HG03442 (cell line): Measurements from ENCODE around the gene ITPR3.

ENCODE experiments used
- ATAC-seq: cut with Tn5 transposase; IDR thresholded peaks from one replicate; pipeline ENCODE4 v1.9.1; 2021; ENCODE audit warnings: mild to moderate bottlenecking, moderate library complexity; ENCODE audit not compliant: unreplicated experiment

The ITPR3 gene

DNA sequence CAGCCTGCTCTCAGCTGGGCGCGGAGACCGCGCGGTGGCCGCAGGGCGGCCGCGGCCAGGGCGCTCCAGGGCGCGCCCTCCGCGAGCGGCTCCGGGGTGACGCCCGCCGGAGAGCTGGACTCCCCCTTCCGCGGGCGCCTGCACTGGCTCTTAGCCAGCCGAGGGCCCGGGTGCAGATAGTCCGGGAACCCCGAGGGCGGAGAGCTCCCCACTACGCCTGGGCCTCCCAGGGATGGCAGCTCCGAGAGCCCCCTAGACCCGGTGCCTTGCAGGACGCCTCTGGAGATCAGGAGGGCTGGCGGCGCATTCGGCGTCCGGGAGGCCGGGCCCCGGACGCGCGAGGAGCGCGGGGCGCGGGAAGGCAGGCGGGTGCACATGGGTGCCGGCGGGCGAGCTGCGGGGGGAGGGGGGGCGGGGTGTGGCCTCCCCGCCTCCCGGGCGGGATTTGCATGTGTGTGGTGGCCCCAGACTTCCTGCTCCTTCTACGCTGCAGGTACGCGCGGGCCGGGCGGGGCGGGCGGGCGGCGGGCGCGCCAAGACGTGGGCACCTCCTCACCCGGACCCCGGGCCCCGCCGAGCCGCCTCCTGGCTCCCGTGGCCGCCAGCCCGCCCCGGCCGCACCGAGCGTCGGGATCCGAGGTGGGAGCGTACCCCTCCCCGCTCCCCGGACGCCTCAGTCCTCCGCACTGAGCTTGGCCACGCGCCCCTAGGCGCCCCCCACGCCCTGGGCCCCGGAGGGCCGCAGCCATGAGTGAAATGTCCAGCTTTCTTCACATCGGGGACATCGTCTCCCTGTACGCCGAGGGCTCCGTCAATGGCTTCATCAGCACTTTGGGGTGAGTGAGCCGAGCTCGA, at the start of gene ITPR3:
Gene ITPR3, plus strand, starts transcription at position 467 of the 855 bp plus-strand sequence. Its CDS starts 281 bp downstream, at position 748.
- ATAC-seq: peak; percentile 62

DNA sequence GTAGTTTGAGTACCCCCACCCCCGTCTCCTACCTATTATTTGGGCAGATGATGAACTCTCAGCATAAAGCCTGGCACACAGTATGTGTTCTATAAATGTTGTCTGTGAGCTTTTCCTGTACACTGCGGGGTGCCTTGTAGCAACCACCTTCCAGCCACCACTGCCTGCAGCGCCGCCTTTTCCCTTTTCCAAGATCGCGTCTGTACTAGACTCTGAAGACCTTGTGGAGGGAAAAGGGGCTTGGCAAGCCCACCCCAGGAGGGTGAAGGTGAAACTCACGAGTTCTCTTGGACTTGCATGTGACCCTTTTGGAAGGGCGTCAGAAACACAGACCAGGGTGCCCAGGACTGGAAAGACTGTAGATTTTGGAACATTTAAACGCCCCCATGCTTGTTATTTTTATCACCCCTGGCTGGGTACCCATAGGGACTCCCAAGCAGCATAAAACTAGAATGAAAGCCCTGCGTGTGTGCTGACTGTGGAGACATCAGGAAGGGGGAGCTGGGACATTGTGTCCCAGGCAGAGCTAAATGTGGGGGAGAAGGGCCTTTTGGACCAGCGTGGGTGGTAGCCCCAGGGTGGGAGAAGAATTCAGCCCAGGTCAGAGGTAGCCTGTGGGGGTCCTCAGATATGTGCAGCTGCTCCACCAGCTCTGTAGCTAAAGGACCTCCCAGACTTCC, 49.3 kb upstream of the ITPR3 start:
- no peak for ATAC-seq

DNA sequence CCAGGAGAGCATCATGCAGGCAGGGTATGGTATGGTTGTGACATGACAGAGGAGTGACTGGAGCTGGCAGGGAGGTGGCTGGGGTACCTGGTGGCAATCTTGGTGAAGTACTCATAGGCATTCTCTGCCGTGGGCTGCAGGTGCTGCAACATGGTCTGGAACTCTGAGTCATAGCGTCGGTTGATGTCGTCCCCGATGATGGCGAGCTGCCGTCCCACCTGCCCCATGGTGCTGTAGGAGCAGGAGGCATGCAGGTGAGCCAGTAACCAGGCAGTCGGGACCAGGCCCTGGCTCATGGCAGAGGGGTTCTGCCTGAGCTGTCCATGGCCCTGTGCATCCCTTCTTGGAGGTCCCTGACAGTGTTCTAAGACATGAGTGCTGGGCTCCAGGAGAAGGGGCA, 45.9 kb upstream of the ITPR3 start:
- no peak for ATAC-seq

DNA sequence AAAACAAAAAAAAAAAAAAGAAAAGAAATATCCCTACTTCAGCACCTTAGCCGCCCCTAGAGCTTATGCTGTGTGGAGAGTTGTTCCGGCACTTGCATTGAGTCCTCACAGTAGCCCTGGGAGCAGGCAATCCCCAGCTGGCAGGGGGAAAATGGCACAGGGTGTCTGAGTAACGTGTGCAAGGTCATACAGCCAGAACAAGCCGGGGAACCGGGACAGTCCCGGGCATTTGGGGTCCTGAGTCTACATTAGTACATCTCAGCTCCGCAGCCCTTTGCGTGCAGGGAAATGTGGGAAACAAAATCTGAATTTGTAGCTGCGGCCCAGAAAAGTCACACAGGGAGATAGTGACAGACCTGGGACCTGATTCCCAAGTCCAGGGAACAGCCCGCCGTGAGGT, 44.5 kb upstream of the ITPR3 start:
- no peak for ATAC-seq

DNA sequence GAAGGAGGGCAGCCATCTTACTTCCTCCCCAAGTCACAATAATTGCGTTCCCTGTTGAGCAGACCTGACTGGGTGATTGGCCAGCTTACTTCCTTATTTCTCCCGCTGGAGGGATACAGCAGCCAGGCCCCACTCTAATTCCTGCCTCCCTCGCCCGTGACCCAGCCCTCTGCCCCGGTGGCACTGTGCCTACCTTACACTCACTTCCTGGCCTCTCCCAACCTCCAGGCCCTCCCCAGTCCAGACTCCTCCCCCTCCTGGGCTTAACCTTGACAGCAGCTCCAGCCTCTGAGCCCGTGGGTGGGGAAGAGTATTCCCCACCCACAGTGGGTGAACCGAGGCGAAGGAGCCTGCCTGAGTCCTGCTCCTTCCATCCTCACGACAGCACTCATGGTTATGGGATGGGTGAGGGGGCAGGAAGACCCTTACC, 44.0 kb upstream of the ITPR3 start:
- no peak for ATAC-seq

DNA sequence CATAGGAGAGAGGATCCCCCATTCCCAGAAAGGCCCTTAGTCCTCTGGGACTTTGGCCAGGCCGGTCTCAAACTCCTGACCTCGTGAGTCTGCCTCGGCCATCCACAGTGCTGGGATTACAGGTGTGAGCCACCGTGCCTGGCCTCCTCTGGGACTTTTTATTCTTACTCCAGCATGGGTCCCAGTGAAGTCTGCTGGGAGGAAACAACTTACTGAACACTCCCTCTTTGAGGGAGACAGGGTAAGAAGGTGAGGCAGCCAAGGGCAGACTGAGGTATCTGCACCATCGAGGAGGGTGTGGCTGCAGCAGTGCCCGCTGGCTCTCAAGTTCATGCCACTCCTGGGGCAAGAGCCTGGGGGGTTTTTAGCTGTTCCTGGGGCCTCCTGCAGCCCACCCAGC, 43.4 kb upstream of the ITPR3 start:
- ATAC-seq: no peak

DNA sequence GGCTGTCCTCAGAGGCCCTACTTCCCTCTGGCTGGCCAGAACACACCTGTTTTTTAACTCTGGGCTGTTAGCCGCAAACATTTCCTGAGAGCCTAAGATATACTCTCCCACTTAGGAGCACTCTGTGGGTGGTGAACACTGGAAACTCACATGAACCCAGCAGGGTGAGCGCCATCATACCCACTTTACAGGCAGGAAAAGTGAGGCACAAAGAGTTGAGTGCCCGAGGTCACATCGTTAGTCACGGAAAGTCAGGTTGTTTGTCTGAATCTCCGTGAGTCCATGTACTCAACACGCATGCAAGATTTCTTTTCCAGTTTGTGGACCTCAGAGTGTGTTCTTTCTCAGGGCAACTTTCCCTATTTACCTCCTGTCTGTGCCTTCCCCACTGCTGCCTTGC, 43.0 kb upstream of the ITPR3 start:
- no peak for ATAC-seq

DNA sequence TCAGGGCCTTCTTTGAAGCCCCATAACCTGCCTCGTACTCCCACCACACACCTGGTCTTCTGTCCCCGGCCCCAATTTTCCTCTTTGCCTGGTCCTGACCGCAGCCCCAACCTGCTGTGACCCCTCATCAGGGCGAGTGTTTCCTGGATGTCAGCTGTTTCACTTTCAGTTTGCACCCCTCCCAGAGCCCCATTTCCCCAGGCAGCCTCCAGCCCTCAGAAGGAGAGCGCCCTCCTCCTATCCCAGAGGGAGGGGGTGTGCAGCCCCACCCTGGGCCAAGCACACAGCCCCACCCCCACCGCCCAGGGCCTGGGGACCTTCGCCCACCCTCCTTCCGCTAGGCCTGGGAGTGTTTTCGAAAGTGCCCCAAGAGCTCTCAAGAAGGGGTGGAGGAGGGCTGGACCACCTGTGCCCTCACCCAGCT, 42.5 kb upstream of the ITPR3 start:
- no peak for ATAC-seq

DNA sequence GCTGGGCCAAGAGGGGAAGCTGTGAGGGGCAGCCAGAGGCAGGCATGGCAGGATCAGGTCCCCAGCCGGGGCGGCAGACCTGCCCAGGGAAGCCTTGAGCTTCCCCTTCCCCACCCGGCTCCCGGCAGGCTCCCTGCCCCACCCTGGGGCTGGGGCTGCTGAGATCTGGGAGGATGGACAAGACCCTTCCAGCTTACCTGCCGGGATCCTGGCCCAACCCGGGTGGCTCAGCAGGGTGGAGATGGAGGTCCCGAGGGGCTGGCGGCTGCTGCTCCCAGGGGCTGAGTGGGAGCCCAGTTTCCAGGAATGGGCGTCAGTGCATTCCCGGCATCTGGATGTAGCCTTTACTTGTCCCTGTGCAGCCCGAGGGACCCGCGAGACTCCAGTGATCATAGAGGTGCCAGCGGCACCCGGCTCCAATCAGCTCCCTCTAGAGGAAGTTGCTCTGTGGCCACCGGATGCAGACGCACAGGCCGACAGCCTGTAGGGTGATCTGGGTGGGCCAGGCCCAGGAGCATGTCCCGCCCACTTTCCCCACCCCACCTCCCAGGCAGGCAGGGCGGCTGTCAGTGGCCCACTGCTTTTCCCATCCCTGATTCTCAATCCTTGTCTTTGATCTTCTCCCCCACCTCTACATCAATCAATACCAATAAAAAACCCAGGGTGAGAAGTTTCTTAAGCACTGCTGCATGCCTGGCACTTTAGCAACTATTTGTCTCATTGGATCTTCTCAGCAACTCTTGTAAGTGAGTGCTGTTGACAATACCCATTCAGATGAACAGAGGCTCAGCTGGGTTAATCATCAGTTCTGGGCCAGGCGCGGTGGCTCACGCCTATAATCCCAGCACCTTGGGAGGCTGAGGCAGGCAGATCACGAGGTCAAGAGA, 41.1 kb upstream of the ITPR3 start, which contains the start of gene BAK1:
Gene BAK1, minus strand, starts transcription at position 449 of the 887 bp plus-strand sequence. CDS start 2,672 bp downstream, outside the sequence.
- peak; percentile 83 for ATAC-seq

DNA sequence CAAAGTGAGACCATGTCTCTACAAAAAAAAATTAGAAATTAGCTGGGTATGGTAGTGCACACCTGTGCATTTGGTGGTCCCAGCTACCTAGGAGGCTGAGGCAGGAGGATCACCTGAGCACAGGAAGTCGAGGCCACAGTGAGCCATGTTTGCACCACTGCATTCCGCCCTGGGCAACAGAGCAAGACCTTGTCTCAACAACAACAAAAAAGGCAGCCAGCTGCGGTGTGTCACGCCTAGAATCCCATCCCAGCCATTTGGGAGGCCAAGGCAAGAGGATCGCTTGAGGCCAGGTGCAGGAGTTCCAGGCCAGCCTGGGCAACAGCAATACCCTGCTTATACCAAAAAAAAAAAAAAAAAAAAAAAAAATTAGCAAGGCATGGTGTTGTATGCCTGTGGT, 39.9 kb upstream of the ITPR3 start:
- no peak for ATAC-seq

DNA sequence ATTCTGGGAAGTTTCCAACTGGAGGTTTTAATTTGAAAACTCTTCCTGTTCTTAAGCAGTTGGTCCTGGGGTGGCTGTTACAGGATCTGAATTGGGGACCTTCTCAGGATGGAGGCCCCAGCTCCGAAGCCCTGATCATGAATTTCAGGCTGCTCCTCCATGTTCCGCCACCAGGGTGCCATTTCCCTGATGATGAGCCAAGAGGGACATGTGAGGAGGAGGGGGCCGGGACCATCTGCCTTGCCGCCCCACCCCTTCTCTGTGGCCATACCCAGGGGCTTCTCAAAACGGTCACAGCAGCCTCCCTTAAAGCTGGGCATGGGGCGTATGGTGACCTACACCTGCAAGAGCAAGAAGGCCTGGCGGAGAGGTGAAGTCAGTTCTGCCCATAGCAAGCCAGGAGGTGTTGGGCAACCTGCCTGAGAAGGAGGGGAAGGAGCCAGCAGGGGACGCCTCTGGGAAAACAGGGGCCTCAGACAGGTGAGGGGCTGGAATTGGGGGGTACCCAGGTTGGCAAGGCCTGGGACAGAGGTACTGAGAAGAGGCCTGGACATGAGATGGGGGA, 37.4 kb upstream of the ITPR3 start:
- ATAC-seq: no peak

DNA sequence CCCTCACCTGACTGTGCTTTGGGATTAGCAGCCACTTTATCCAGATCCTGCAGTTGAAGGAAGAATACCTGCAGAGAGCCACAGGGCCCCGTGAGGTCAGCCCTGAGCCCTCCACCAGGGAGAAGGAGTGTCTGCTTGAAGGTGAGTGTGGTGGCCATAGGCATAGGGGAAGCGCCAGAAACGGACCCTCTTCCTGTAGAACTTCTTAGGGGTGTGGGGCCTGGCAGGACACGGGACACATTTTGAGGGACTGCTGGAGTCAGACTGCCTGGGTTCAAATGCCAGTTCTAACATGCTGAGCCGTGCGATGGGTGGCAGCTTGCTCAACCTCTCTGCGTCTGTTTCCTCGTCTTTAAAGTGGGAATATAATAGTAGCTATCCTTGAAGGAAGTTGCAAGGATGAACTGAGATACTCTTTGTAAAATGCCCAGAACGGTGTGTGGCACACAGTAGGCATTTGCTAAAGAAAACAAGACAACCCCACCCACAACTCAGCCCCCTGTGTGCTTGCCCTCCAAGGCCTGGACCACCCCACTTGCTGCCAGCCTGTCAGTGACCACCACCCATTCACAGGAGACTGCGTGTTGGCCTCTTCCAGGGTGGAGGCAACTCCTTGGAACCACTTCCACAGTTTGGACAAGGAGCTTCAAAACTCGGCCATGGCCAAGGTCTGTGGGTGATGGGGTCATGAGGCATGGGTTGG, 36.3 kb upstream of the ITPR3 start:
- no peak for ATAC-seq

DNA sequence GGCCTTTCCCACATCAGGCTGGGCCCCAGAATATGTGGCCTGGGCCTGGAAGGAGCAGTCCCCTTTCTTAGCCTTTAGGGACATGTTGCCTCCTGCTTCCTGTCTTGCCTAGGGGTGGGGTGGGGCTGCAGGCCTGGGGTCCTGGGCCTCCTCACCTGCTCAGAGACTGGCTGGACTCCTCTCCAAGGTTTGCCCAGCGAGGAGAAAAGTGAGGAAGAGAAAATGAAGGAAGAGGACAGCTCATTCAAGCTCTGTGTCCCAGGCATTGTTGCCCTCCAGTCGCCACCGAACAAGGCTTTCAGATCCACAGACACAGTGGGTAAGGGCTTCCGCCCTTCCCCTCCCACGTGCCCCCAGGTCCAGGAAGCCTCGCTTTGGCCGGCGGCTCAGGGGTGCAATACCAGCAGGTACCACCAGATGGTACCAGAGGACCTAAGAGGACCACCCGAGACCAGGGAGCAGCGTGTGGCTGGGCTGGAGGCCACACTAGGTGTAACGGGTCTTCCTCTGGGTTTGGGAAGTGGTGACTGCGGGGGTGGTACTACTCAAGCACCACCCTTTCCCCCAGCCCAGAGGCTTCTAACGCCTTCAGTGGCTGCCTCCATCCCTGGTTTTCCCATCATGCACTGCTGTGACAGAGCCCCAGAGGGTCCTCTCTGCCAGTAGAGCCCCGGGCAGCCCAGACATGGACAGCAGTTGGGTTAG, 35.6 kb upstream of the ITPR3 start:
- peak; percentile 66 for ATAC-seq

DNA sequence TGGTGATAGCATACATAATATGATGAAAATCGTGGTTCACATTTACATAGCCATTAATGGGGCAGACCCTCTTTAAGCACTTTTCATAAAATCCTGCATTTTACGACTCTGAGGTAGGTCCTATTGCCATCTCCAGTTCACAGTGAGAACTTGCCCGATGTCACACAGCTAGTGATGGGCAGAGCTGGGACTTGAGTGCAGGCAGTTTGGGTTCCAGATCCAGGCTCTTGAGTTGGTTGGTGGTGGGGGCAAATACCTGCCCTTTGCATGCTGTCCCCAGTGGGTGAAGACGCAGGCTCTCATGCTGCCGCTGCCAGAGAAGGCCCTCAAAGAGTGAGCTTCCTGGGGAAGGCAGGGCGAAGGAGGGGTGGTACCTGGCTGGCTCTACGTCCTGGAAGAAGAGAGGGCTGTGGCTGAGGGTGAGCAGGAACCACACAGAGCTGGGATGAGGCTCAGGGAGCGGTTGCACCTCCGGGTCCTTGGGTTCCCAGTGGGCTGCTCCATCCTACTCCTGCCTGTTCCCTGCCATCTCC, 34.9 kb upstream of the ITPR3 start:
- ATAC-seq: no peak

DNA sequence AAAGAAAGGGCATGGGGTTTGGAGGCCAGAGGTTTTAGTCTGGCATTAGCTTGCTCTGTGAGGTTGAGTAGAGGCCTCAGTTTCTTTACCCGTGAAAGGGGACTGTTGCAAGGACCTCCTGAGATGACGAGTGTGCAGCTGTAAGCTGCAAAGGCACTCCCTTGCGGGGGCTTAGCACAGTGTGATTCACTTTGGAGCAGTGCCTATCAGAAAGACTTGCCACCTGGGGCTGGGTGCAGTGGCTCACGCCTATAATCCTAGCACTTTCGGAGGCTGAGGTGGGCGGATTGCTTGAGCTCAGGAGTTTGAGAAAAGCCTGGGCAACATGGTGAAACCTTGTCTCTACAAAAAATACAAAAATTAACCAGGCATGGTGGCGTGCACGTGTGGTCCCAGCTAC, 33.6 kb upstream of the ITPR3 start:
- ATAC-seq: no peak

DNA sequence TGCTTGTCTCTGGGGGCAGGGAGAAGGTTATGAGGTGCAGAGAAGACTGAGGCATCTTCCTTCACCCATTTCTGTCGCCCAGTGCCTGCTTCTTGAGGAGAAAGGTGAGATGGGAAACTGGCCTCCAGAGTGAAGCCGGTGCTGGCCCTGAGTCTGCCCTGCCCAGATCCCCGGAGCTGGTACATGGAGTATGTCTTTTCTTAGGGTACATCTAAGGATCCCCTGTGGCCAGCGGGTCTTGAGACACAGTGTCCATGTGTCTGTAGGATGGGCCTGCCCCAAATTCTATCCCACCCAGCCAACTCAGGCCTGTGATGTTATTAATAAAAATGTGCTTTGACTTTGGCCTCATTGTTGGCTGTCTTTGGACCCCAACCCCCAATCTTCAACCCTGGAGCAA, 32.2 kb upstream of the ITPR3 start:
- ATAC-seq: no peak

DNA sequence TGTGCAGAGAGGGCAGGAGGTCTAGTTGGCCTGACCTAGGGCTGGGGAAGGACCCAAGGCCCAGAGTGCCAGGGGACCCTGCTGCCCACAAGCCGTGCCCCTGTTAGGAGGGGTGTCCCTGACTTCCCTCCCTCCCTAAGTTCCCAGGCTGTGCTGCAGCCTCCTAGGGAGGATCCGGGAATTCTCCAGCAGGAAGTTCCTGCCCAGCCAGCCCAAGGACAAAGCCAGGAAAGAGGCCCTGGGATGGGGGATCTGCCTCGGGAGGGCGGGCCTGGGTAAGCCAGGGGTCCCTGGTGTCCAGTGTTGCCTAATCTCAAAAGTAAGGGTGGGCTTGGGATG, 31.8 kb upstream of the ITPR3 start:
- ATAC-seq: no peak

DNA sequence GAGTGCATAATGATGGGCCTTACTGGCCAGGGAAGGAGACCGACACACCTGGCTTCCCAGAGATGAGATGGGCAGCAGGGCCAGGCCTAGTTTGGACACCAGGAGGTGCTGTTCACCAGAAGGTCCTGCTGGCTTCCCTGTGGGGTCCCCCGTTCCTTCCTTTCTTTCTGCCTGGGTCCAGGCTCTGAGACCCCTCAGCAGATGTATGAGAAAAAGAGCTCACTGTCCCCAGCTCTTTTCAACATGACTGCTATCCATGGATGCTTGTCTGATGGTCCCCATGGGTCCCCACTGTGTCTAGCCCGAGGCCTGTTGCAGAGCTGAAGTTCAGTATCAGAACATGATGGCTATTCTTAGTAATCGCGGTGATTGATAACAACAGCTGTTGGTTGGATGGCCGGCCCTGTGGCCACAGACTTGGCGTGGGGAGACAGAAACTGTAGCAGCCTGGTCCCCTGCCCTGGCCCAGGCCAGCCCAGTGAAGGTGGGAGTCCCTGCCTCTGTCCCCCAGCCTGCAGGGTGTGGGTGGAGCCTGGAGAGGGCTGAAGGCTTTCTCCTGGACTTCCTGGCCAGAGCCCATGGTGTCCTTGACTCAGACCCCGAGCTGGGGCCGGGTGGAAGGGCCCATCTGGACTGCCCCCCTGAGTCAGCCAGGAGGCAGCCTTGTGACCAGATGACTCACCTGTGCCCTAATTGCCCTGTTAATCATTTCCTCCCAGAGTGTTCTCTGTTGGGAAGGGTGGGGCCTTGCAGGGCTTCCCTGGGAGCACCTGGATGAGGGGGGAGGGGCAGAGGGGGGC, 31.2 kb upstream of the ITPR3 start:
- no peak for ATAC-seq
